NCI-H345 treated with DMSO at 0.1 percent for 48 hours (cell line): ENCODE data around the gene SAMD13.

ENCODE experiments used
- DNase-seq: peaks from one replicate; lab custom pipeline; 2025; ENCODE audit not compliant: unreplicated experiment; lab: John Stamatoyannopoulos, UW

The SAMD13 gene

DNA sequence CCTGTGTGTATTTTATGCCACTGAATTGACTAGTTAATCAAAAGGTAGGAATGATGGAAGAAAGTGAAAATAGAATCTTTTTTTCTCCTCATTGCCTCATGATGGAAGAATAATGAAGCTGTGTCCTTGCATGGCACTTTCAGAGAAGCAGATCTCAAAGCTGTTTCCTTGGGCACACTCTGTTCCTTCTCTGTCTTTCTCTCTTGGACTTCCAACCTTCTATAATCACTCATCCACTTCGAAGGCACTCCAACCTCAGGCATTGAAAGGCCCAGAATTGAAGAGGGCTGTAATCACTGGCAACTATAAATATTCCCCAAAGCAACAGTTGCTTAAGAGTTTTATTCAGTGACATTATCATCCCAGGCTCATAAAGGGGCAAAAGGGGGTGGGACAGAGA, 65.7 kb downstream of the SAMD13 start:
- DNase-seq, result no peak

GRCh38 chr1:84368441-84368840, 66.9 kb downstream of the SAMD13 start:
- no peak for DNase-seq

GRCh38 chr1:84370266-84370665, 68.8 kb downstream of the SAMD13 start:
- DNase-seq, result no peak

- DNase-seq, result peak; percentile 45
Measured at GRCh38 chr1:84370831-84371394, 69.4 kb downstream of the SAMD13 start.

GRCh38 chr1:84373436-84374141, 72.1 kb downstream of the SAMD13 start:
- DNase-seq, result no peak

GRCh38 chr1:84374991-84375696, 73.6 kb downstream of the SAMD13 start:
- DNase-seq, result no peak

- no peak for DNase-seq
Measured at GRCh38 chr1:84376000-84376910, 74.7 kb downstream of the SAMD13 start.

- no peak for DNase-seq
Measured at GRCh38 chr1:84377480-84378095, 76.1 kb downstream of the SAMD13 start.

GRCh38 chr1:84379138-84379916, 77.8 kb downstream of the SAMD13 start:
- DNase-seq, result no peak

DNA sequence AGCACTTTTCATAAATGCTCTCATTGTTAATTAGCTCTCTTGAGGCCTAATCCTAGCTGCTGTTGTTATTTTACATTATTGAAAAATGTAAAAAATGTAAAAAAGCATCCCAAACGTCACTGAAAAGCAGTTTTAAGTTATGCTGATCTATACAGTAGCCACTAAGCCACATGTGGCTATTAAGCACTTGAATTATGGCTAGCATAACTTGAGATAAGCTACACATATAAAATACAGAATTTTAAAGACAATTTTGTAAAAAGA, 78.3 kb downstream of the SAMD13 start:
- DNase-seq, result no peak

DNA sequence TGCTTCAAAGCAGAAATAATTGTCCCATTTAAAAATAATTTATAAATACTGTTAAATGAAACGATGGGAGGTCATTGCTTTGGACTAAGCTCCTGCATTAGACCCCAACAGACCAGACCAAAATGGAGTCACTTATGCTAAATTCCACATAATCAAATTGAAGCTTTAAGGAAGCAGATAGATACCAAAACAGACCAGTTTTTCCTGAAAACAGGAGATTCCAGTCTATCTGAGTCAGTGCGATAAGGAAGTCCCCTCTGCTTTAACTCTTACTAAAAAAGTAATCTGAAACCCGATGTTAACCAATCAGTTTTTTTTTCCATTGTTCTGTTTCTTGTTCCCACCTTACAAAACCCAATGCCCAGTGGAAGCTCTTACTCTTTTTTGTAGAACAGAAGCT, 80.6 kb downstream of the SAMD13 start:
- DNase-seq, result no peak

DNA sequence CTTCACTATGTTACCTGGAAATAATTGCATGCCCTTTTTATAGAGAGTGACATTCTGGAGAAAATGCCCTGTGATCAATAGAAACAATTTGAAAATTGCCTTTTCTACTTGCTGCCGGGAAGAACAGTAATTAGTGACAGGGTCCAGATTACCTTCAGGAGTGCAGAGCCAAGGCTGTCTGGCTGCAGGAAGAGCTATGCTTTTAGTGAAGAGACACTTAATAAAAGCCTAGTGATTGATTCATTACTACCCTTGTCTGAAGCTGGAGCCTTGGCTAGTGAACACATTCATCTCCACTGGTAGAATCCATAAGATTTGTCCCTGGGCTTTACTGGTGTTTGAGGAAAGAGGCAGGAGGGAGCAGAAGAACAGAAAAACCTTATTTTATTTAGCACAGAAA, 83.8 kb downstream of the SAMD13 start:
- DNase-seq, result no peak

DNA sequence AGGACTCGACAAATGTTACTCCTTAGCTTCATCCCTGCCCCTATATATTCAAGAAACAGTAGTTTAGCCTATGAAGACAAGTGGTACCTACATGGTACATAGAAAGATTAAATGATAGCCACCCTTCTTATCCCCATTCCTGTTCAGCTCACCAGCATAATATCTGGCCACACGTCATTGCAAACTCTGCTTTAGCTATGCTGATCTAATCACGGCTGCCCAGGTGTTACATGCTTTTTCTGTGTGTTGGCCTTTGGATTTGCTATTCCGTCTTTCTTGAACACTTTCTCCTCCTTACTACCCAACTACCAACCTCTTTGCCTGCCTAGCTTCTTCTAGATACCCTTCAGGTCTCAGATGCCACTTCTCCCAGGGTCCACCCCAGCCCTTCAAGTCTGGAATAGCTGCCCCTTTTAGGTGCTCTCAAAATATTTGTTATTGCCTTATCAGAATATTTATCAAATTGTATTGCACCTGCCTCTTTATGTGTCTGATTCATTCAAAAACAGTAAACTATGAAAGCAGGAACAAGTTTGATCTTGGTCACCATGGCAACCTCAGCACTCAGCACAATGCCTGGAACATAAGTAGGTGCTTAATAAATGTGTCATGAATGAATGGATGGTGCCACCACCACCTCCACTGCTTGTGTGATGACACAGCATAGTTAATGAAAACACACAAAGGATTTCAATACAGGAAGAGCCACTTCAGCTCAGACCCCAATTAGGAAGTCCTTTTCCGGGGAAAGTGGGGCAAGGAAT, 85.4 kb downstream of the SAMD13 start:
- no peak for DNase-seq

GRCh38 chr1:84387480-84388163, 86.1 kb downstream of the SAMD13 start:
- no peak for DNase-seq

GRCh38 chr1:84390226-84390625, 88.7 kb downstream of the SAMD13 start:
- no peak for DNase-seq

- no peak for DNase-seq
Measured at GRCh38 chr1:84398175-84399155, 97.0 kb downstream of the SAMD13 start, which contains the start of gene DNASE2B. TSS of gene DNASE2B (plus strand) at chr1:84398484. CDS start at chr1:84398565, 81 bp downstream.
